ENCODE measurements around the gene MAGOH.

DNA sequence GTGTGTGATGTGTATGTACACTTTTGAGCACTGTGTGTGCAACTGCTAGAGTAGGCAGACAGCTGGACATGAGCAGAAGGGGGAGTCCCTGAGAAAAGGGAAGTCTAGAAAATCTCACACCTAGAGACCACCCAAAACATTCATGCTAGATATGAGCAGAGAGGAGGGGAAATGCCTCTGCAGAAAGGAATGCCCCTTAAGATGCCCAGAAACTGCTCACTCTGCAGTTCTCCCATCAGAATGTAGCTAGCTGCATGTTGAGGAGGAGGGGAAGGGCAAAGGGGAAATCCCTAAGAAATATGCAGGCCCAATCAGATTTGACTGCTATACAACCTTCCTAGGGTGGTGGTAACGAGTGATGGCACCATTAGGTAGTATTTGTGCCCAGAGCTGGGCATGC, 31.8 kb upstream of the MAGOH start:
- no peak for TF ChIP-seq EZH2 (IDR thresholded peaks at IDR 0.05)
- TF ChIP-seq, protein P1, sequence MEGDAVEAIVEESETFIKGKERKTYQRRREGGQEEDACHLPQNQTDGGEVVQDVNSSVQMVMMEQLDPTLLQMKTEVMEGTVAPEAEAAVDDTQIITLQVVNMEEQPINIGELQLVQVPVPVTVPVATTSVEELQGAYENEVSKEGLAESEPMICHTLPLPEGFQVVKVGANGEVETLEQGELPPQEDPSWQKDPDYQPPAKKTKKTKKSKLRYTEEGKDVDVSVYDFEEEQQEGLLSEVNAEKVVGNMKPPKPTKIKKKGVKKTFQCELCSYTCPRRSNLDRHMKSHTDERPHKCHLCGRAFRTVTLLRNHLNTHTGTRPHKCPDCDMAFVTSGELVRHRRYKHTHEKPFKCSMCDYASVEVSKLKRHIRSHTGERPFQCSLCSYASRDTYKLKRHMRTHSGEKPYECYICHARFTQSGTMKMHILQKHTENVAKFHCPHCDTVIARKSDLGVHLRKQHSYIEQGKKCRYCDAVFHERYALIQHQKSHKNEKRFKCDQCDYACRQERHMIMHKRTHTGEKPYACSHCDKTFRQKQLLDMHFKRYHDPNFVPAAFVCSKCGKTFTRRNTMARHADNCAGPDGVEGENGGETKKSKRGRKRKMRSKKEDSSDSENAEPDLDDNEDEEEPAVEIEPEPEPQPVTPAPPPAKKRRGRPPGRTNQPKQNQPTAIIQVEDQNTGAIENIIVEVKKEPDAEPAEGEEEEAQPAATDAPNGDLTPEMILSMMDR (IDR thresholded peaks at IDR 0.05): no peak
- no peak for TF ChIP-seq EZH2phosphoT487 (IDR thresholded peaks at IDR 0.05)
